ENCODE data around the gene PEX5L.
"Not testable (repeated sequence)": the region's sequence is repeated elsewhere in the genome, so short reads cannot be mapped to it uniquely, and the experiment has no call there.

Gene PEX5L

GRCh38 chr3:179837374-179837773, 199.4 kb downstream of the PEX5L start:
- no peak for DNase-seq (ENCODE audit: low read depth)

GRCh38 chr3:179833294-179833693, 203.4 kb downstream of the PEX5L start:
- no peak for DNase-seq (ENCODE audit: low read depth)

GRCh38 chr3:179832333-179832854, 204.3 kb downstream of the PEX5L start:
- no peak for DNase-seq (ENCODE audit: low read depth)

- no peak for DNase-seq (ENCODE audit: low read depth)
These were observed 207.3 kb downstream of the PEX5L start for GRCh38 chr3:179829401-179829800.

GRCh38 chr3:179828738-179829137, 208.0 kb downstream of the PEX5L start:
- DNase-seq (ENCODE audit: low read depth), result no peak

GRCh38 chr3:179826247-179826637, 210.5 kb downstream of the PEX5L start:
- no peak for DNase-seq (ENCODE audit: low read depth)

- no peak for DNase-seq (ENCODE audit: low read depth)
These were observed 211.1 kb downstream of the PEX5L start for GRCh38 chr3:179825527-179826246.

GRCh38 chr3:179822296-179822695, 214.4 kb downstream of the PEX5L start:
- no peak for DNase-seq (ENCODE audit: low read depth)

- DNase-seq (ENCODE audit: low read depth), result no peak
These were observed 217.4 kb downstream of the PEX5L start for GRCh38 chr3:179819379-179819778.

GRCh38 chr3:179812096-179812382, 224.7 kb downstream of the PEX5L start:
- DNase-seq (ENCODE audit: low read depth), result no peak

- no peak for DNase-seq (ENCODE audit: low read depth)
These were observed 225.2 kb downstream of the PEX5L start for GRCh38 chr3:179811321-179812095.

GRCh38 chr3:179809639-179810038, 227.1 kb downstream of the PEX5L start:
- no peak for DNase-seq (ENCODE audit: low read depth)

- no peak for DNase-seq (ENCODE audit: low read depth)
These were observed 229.1 kb downstream of the PEX5L start for GRCh38 chr3:179807588-179807987.

- DNase-seq (ENCODE audit: low read depth), result no peak
These were observed 230.6 kb downstream of the PEX5L start for GRCh38 chr3:179806177-179806576.

- no peak for DNase-seq (ENCODE audit: low read depth)
These were observed 234.9 kb downstream of the PEX5L start for GRCh38 chr3:179801856-179802255.

- no peak for DNase-seq (ENCODE audit: low read depth)
These were observed 235.5 kb downstream of the PEX5L start for GRCh38 chr3:179801263-179801662.

GRCh38 chr3:179797192-179797591, 239.5 kb downstream of the PEX5L start:
- DNase-seq (ENCODE audit: low read depth), result no peak

GRCh38 chr3:179796421-179796820, 240.3 kb downstream of the PEX5L start:
- no peak for DNase-seq (ENCODE audit: low read depth)

GRCh38 chr3:179794355-179794754, 242.4 kb downstream of the PEX5L start:
- DNase-seq (ENCODE audit: low read depth), result no peak

- DNase-seq (ENCODE audit: low read depth), result no peak
These were observed 244.9 kb downstream of the PEX5L start for GRCh38 chr3:179791793-179792192.

GRCh38 chr3:179788996-179789395, 247.7 kb downstream of the PEX5L start:
- DNase-seq (ENCODE audit: low read depth), result no peak

GRCh38 chr3:179782841-179783240, 253.9 kb downstream of the PEX5L start:
- not testable (repeated sequence) for DNase-seq (ENCODE audit: low read depth)

- DNase-seq (ENCODE audit: low read depth), result no peak
These were observed 261.2 kb downstream of the PEX5L start for GRCh38 chr3:179775416-179776122.

Data from stimulated activated CD8-positive, alpha-beta memory T cell treated with anti-CD3 and anti-CD28 coated beads, Interleukin-15, amount 100 ng/mL, for 24 hours (primary cell).